CD4-positive, alpha-beta T cell (primary cell): ENCODE measurements around the gene RAPGEF5. TPM values are rescaled to one million over a fixed set of nuclear protein-coding genes. Genes with fewer than 3 reads are reported as not detected.

Experiments used
- ATAC-seq: fragments of 200-7000 bp; cut with Tn5 transposase; one replicate; pipeline ENCODE4 v1.10.0; 2022; ENCODE audit warnings: mild to moderate bottlenecking; ENCODE audit not compliant: poor library complexity
- CTCF ChIA-PET: fragments of 350-600 bp; sonication (Branson Sonifier 250); formaldehyde crosslinking; loops from one replicate; lab custom pipeline; 2021; ENCODE audit warnings: antibody characterized with exemption, inconsistent platforms; lab: Charles Lee
- POLR2A ChIA-PET: fragments of 350-600 bp; sonication (Branson Sonifier 250); formaldehyde crosslinking; loops from one replicate; lab custom pipeline; 2021; ENCODE audit warnings: antibody characterized with exemption, inconsistent platforms; lab: Charles Lee
- DNase-seq, 14 experiments: peaks; one replicate each; pipeline ENCODE4 v3.0.0-alpha.2; 2013 to 2020; ENCODE audit warnings: mixed read lengths in 2 of 14
- H3K27ac ChIP-seq, 2 donors: one replicate each; pipeline versions ENCODE4 v1.5.1 to v1.7.0; 2013; ENCODE audit warnings: low read length in 2 of 2, low read depth in 1 of 2, mild to moderate bottlenecking in 1 of 2
- H3K27me3 ChIP-seq, 2 experiments: 1 replicate in 1 of 2; 2 replicates in 1 of 2; pipeline versions ENCODE4 v1.6.1 to v1.7.0; 2013; ENCODE audit warnings: low read length in 2 of 2, control low read depth in 1 of 2, mild to moderate bottlenecking in 1 of 2, moderate library complexity in 1 of 2; ENCODE audit not compliant: insufficient read depth in 2 of 2, control insufficient read depth in 1 of 2
- H3K36me3 ChIP-seq: one replicate; pipeline ENCODE4 v1.6.1; 2013; ENCODE audit warnings: low read length, control low read depth; ENCODE audit not compliant: insufficient read depth
- H3K4me1 ChIP-seq: one replicate; pipeline ENCODE4 v1.6.1; 2013; ENCODE audit warnings: low read length, control low read depth; ENCODE audit not compliant: insufficient read depth
- H3K4me3 ChIP-seq: one replicate; pipeline ENCODE4 v1.5.1; 2013; ENCODE audit warnings: mild to moderate bottlenecking, low read length, moderate library complexity
- H3K9me3 ChIP-seq, 2 experiments: 1 replicate in 1 of 2; 2 replicates in 1 of 2; pipeline versions ENCODE4 v1.6.1 to v1.7.0; 2013; ENCODE audit warnings: low read length in 2 of 2, mild to moderate bottlenecking in 2 of 2, control low read depth in 1 of 2, moderate library complexity in 1 of 2; ENCODE audit not compliant: control insufficient read depth in 1 of 2, insufficient read depth in 1 of 2
- H3K27ac Mint-ChIP-seq: one replicate; pipeline ENCODE4 v1.8.0; 2020; ENCODE audit warnings: mixed read lengths
- H3K27me3 Mint-ChIP-seq: one replicate; pipeline ENCODE4 v1.8.0; 2021; ENCODE audit warnings: mixed read lengths
- H3K36me3 Mint-ChIP-seq: one replicate; pipeline ENCODE4 v1.8.0; 2021; ENCODE audit warnings: low read depth, mixed read lengths
- H3K4me1 Mint-ChIP-seq: one replicate; pipeline ENCODE4 v1.8.0; 2021; ENCODE audit warnings: low read depth, mixed read lengths
- H3K4me3 Mint-ChIP-seq: one replicate; pipeline ENCODE4 v1.8.0; 2020; ENCODE audit warnings: mild to moderate bottlenecking, mixed read lengths
- H3K9me3 Mint-ChIP-seq: one replicate; pipeline ENCODE4 v1.8.0; 2020; ENCODE audit warnings: mixed read lengths
- CTCF ChIP-seq: fragments of 200-600 bp; IDR thresholded peaks from one replicate; pipeline ENCODE4 v1.8.0; 2022; ENCODE audit warnings: antibody characterized with exemption, mild to moderate bottlenecking
- intact Hi-C, 2 experiments: fragments of 100-400 bp; cut with DNase I in 1 of 2; cut with micrococcal nuclease in 1 of 2; formaldehyde crosslinking; loops; one replicate each; pipeline versions ENCODE4 v1.15.1 to v1.9.0; 2023 to 2025; cut with DNase I, micrococcal nuclease
- total RNA-seq, 174 experiments: library from RNA in 2 of 174; stranded (reverse) in 2 of 174; gene quantifications; one replicate each; pipeline ENCODE4 v1.2.3 and lab custom pipeline; 2021 to 2026

RAPGEF5 gene
- total RNA-seq, 2 experiments from 2014 or later = 0.17 TPM; not detected in 1

GRCh38 chr7:22189230-22189629 lies 167.7 kb downstream of the RAPGEF5 start:
- H3K4me3 Mint-ChIP-seq = no peak overlapping the region
- no peak for TF ChIP-seq CTCF
- H3K27ac Mint-ChIP-seq = no peak overlapping the region
- no peaks in the 10 kb centered on the region for H3K9me3 Mint-ChIP-seq
- no peaks in the 10 kb centered on the region for H3K4me1 ChIP-seq
- no peaks in the 10 kb centered on the region for H3K27me3 Mint-ChIP-seq
- no peak overlapping the region for H3K4me3 ChIP-seq
- no peaks in the 10 kb centered on the region for H3K9me3 ChIP-seq
- no peaks in the 10 kb centered on the region for H3K36me3 ChIP-seq
- no peak overlapping the region for H3K27ac ChIP-seq
- intact Hi-C loops = no loop called here
- ChIA-PET CTCF (interaction anchor here (1.0 kb wide), 1 partner anchor 10 kb away, joined by 3 read pairs; no protein-coding TSS in a partner anchor), POLR2A (no interaction called here)
- DNase-seq = no peak
- no peaks in the 10 kb centered on the region for H3K36me3 Mint-ChIP-seq
- no peak for ATAC-seq
- H3K27me3 ChIP-seq = no peaks in the 10 kb centered on the region
- H3K4me1 Mint-ChIP-seq = no peaks in the 10 kb centered on the region

GRCh38 chr7:22187691-22188348 lies 169.1 kb downstream of the RAPGEF5 start:
- CTCF ChIA-PET = no interaction called here
- POLR2A ChIA-PET = no interaction called here
- intact Hi-C loops = no loop called here
- no peaks in the 10 kb centered on the region for H3K36me3 ChIP-seq
- no peak overlapping the region for H3K27ac ChIP-seq
- no peak for TF ChIP-seq CTCF
- no peak overlapping the region for H3K4me3 ChIP-seq
- DNase-seq = no peak
- Mint-ChIP-seq H3K9me3 (no peaks in the 10 kb centered on the region), H3K27me3 (peaks cover 5% of the 10 kb centered on the region), H3K27ac (no peak overlapping the region), H3K4me1 (no peaks in the 10 kb centered on the region), H3K36me3 (no peaks in the 10 kb centered on the region), H3K4me3 (no peak overlapping the region)
- ATAC-seq = no peak
- no peaks in the 10 kb centered on the region for H3K27me3 ChIP-seq
- no peaks in the 10 kb centered on the region for H3K9me3 ChIP-seq
- H3K4me1 ChIP-seq = no peaks in the 10 kb centered on the region

GRCh38 chr7:22185559-22185958 lies 171.4 kb downstream of the RAPGEF5 start:
- Mint-ChIP-seq H3K4me1 (no peaks in the 10 kb centered on the region), H3K27ac (no peak overlapping the region), H3K4me3 (no peak overlapping the region), H3K36me3 (no peaks in the 10 kb centered on the region), H3K27me3 (peaks cover 21% of the 10 kb centered on the region), H3K9me3 (no peaks in the 10 kb centered on the region)
- H3K4me1 ChIP-seq = no peaks in the 10 kb centered on the region
- ATAC-seq = no peak
- ChIA-PET POLR2A (no interaction called here), CTCF (no interaction called here)
- no peaks in the 10 kb centered on the region for H3K9me3 ChIP-seq
- DNase-seq = no peak
- no peak for TF ChIP-seq CTCF
- intact Hi-C loops = no loop called here
- H3K36me3 ChIP-seq = no peaks in the 10 kb centered on the region
- peaks cover 0 to 4% of the 10 kb centered on the region in 2 experiments for H3K27me3 ChIP-seq
- H3K4me3 ChIP-seq = no peak overlapping the region
- no peak overlapping the region for H3K27ac ChIP-seq
